Left forelimb (tissue), 1 donor: Measurements from ENCODE around the gene CDC37.

Experiments
- DNase-seq: peaks from one replicate; pipeline ENCODE4 v3.0.0-alpha.2; 2018; ENCODE audit warnings: low spot score

CDC37 gene

GRCh38 chr19:10403137-10404021, at the start of gene CDC37:
TSS of gene CDC37 (minus strand) at chr19:10403542. CDS start at chr19:10403479, 63 bp downstream.
- peak; percentile 99 for DNase-seq

- DNase-seq = no peak
These were observed 47.7 kb upstream of the CDC37 start for GRCh38 chr19:10450853-10451609.

- no peak for DNase-seq
These were observed 47.0 kb upstream of the CDC37 start for GRCh38 chr19:10450191-10450852.

GRCh38 chr19:10449037-10449436, 45.7 kb upstream of the CDC37 start:
- no peak for DNase-seq

GRCh38 chr19:10442698-10443097, 39.4 kb upstream of the CDC37 start:
- DNase-seq = no peak

- no peak for DNase-seq
These were observed 36.2 kb upstream of the CDC37 start for GRCh38 chr19:10439588-10439987.

- DNase-seq = no peak
These were observed 29.8 kb upstream of the CDC37 start for GRCh38 chr19:10433131-10433536.

- no peak for DNase-seq
These were observed 29.4 kb upstream of the CDC37 start for GRCh38 chr19:10432736-10433130.

GRCh38 chr19:10431943-10432735, 28.8 kb upstream of the CDC37 start:
- no peak for DNase-seq

- DNase-seq = no peak
These were observed 28.1 kb upstream of the CDC37 start for GRCh38 chr19:10431254-10431942.

GRCh38 chr19:10430505-10431253, 27.3 kb upstream of the CDC37 start:
- DNase-seq = no peak

GRCh38 chr19:10428996-10429381, 25.6 kb upstream of the CDC37 start:
- no peak for DNase-seq

- DNase-seq = no peak
These were observed 23.8 kb upstream of the CDC37 start for GRCh38 chr19:10427169-10427568.

- DNase-seq = peak; percentile 83
These were observed 20.8 kb upstream of the CDC37 start for GRCh38 chr19:10424011-10424637.

- DNase-seq = no peak
These were observed 19.5 kb upstream of the CDC37 start for GRCh38 chr19:10422846-10423245.

GRCh38 chr19:10422046-10422461, 18.7 kb upstream of the CDC37 start:
- DNase-seq = no peak

- no peak for DNase-seq
These were observed 18.1 kb upstream of the CDC37 start for GRCh38 chr19:10421240-10422045.

GRCh38 chr19:10420444-10421239, 17.3 kb upstream of the CDC37 start, which contains the start of gene PDE4A:
TSS of gene PDE4A (plus strand) at chr19:10420538. CDS start at chr19:10420765, 227 bp downstream.
- no peak for DNase-seq
